NCI-H2196 treated with DMSO at 0.1 percent for 48 hours (cell line): ENCODE measurements around the gene UNCX.
A peak's percentile ranks its signal among the peaks of the same experiment; 100 is the strongest.

Experiments
- DNase-seq: peaks from one replicate; lab custom pipeline; 2025; ENCODE audit not compliant: unreplicated experiment; lab: John Stamatoyannopoulos, UW

The UNCX gene

GRCh38 chr7:1242606-1243289 lies 10.1 kb downstream of the UNCX start:
- DNase-seq: no peak

- no peak for DNase-seq
Measured at GRCh38 chr7:1243290-1243963, 10.8 kb downstream of the UNCX start.

GRCh38 chr7:1243964-1244416 lies 11.3 kb downstream of the UNCX start:
- DNase-seq: no peak

DNA sequence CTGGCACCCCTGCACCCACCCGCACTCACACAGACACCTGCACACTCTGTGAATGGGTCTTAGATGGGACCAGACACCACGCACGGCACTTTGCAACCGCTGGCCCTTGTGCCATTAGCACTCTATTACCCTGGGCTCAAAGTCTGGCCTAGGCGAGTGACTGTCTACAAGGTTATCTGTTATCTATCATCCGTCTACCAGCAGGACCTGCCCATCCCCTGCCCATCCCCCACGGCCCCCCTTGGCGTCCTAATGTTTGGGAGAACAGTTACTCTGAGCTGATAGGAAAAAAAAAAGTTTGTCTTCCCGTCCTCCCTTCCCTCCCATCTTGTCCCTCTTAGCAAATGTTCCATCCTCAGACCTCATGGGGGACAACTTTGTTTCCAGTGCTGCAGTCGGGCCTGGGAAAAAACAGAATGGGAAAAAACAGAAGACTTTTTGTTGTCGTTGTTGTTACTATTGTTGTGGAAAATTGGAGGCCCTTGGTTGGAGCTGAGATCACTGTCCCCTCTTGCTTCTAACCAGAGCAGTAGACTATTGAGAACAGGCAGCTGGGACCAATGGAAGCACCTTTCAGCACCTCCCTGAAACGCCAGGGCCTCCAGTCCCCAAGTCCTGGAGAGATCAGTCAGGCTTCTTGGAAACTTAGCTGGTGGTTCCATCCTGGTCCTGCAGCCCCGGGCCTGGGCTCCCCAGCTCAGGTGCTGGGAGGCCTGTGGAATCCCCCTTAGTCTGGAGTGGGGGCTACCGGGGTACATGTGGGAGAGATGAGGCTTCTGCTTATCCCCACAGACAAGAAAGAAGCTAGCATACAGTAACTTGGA lies 12.2 kb downstream of the UNCX start:
- DNase-seq: no peak

- DNase-seq: no peak
Measured at GRCh38 chr7:1245524-1246050, 12.9 kb downstream of the UNCX start.

DNA sequence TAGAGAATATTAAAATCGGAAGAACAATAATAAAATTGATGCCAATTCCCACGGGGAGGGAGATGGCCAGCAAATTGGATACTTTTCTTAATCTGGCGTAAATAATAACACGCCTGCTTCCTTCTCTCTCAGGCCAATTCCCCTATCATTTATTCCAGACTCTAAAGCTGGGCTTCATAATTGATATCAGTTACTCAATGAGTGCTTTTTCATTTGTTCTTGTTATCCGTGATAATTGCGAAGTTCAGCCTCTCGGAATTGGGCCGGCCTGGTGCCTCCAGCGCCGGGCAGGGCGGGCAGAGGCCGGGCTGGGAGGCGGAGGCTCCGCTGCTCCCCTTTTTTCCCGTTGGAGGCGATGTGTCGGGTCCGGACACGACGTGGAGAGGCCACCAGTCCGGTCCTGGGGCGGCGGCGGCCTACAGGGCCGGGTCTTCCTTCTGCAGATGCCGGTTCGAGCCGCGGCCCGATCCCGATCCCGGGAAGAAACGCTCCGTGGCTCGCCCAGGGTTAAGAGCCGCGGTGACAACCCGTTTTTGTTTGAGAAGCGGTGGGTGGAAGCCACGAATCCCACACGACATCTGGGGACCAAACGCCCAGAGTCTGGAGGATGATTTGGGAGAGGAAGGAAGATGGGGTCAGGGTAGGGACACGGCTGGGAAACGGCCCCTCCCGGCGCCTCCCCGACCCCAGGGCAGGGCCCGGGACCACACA lies 13.6 kb downstream of the UNCX start:
- DNase-seq: no peak

- no peak for DNase-seq
Measured at GRCh38 chr7:1246871-1247526, 14.3 kb downstream of the UNCX start.

DNA sequence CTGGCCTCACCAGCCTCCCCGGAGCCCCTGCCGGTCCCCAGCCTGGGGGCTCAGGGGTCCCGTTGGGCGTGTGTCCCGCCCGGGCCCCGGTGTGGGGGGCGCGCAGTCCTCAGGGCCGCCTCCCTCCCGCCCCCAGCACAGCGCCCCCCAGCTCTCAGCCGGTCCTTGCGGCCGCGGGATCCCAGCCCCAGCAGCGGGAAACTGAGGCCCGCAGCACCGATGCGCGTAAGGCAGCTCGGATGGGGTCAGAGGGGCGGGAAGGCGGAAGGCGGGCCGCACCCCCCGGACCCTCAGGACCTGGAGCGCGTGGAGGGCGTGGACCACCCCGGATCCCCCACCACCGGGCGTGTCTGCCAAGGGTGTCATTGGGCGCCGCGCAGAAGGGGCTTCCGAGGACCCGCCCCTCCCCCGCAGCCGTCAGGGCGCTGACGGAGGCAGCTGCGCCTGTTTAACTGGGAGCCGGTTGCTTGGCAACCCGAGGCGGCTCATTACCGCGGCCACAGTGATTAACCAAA lies 14.9 kb downstream of the UNCX start:
- peak; percentile 11 for DNase-seq

- no peak for DNase-seq
Measured at GRCh38 chr7:1248143-1248915, 15.7 kb downstream of the UNCX start.

- no peak for DNase-seq
Measured at GRCh38 chr7:1248916-1249581, 16.4 kb downstream of the UNCX start.

DNA sequence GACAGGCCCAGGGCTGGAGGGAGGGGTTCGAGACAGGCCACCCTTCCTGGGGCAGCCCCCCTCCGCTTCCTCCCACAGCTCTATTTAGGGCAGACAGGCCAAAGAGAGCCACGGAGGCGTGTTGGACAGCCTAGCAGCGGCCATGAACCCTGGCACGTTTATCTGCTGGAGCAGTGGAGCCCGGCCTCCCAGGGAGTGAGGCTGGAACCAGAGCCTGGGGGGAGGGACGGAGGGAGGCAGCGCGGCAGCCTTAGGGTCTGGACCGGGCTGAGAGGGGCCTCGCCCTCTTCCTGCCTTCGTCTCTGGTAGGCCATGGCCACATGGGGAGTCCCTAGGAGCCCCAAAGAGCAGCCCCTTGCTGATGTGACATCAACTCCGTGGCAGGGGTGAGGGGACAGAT lies 17.1 kb downstream of the UNCX start:
- no peak for DNase-seq

DNA sequence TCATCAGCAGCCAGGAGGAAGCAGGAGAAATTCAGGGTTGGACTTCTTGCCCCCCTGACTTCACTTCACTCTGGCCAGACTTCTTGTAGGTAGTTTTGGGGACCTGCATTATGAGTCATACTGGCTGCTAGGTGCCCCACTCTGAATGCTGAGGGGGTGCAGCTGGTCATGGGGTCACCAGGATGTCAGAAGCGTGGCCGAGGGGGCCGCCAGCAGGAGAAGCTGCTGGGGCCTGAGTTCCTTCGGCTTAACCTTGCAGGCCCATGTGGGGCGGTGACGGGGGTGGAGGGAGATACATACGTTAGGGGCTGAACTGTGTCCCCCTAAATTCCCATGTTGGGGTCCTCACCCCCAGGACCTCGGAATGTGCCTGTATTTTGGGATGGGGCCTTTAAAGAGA lies 18.2 kb downstream of the UNCX start:
- DNase-seq: no peak

GRCh38 chr7:1251796-1252539 lies 19.3 kb downstream of the UNCX start:
- DNase-seq: no peak

GRCh38 chr7:1252540-1253090 lies 19.9 kb downstream of the UNCX start:
- no peak for DNase-seq

- no peak for DNase-seq
Measured at GRCh38 chr7:1253681-1254181, 21.1 kb downstream of the UNCX start.

GRCh38 chr7:1254281-1255079 lies 21.8 kb downstream of the UNCX start:
- DNase-seq: no peak
